ENCODE data around the gene PDHA2.

The PDHA2 gene

GRCh38 chr4:95821867-95822266, 18.0 kb upstream of the PDHA2 start (continued):
- TF ChIP-seq ZC3H10 (CRISPR knock-in tag; IDR thresholded peaks at IDR 0.05) (no peak), BACH2 (CRISPR knock-in tag; IDR thresholded peaks at IDR 0.05; ENCODE audit: borderline replicate concordance) (no peak), ZNF70 (CRISPR knock-in tag; IDR thresholded peaks at IDR 0.05) (no peak), ARNTL (CRISPR knock-in tag; IDR thresholded peaks at IDR 0.05; ENCODE audit: borderline replicate concordance, low read depth) (no peak), ZNF8 (CRISPR knock-in tag; IDR thresholded peaks at IDR 0.05) (no peak), ZNF565 (CRISPR knock-in tag; conservative IDR thresholded peaks at IDR 0.05; ENCODE audit: low read depth) (no peak), ZFP3 (CRISPR knock-in tag; IDR thresholded peaks at IDR 0.05) (no peak)

DNA sequence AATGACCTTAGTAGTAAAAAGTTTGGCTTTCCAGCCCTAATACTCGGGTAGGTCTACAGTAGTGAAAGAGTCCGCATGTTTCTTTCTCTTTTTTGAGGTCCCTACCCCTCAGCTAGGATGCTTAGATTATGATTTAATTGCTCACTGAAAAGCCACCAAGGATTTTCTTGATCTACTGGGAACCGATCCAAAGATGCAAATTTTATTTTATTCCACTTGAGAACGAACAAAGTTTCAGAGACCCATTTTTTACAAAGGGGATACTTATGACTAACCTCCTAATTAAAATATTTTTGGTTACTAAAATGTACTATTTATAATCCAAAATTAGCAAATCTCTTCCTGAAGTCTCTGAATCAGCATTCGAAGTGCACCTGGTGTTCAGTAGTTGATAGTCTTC, 14.3 kb upstream of the PDHA2 start:
- TF ChIP-seq CSDC2 (CRISPR knock-in tag; IDR thresholded peaks at IDR 0.05) (no peak), GLIS3 (CRISPR knock-in tag; IDR thresholded peaks at IDR 0.05) (no peak), POU6F1 (CRISPR knock-in tag; IDR thresholded peaks at IDR 0.05; ENCODE audit: borderline replicate concordance, low read depth) (no peak), ISL1 (CRISPR knock-in tag; IDR thresholded peaks at IDR 0.05) (no peak), PPARA (CRISPR knock-in tag; IDR thresholded peaks at IDR 0.05; ENCODE audit: borderline replicate concordance) (no peak), ARNTL (CRISPR knock-in tag; IDR thresholded peaks at IDR 0.05; ENCODE audit: borderline replicate concordance, low read depth) (no peak), OSR1 (CRISPR knock-in tag; IDR thresholded peaks at IDR 0.05) (no peak), BACH2 (CRISPR knock-in tag; IDR thresholded peaks at IDR 0.05; ENCODE audit: borderline replicate concordance) (no peak), ESRRG (CRISPR knock-in tag; IDR thresholded peaks at IDR 0.05) (no peak), ZFP3 (CRISPR knock-in tag; IDR thresholded peaks at IDR 0.05) (no peak), ZNF70 (CRISPR knock-in tag; IDR thresholded peaks at IDR 0.05) (no peak), ZC3H10 (CRISPR knock-in tag; IDR thresholded peaks at IDR 0.05) (no peak), SNAI2 (CRISPR knock-in tag; IDR thresholded peaks at IDR 0.05) (no peak), TOX (CRISPR knock-in tag; IDR thresholded peaks at IDR 0.05; ENCODE audit: borderline replicate concordance) (no peak), ZNF8 (CRISPR knock-in tag; IDR thresholded peaks at IDR 0.05) (no peak), TCF4 (CRISPR knock-in tag; IDR thresholded peaks at IDR 0.05; ENCODE audit: borderline replicate concordance) (no peak)
- TF ChIP-seq, protein P1, sequence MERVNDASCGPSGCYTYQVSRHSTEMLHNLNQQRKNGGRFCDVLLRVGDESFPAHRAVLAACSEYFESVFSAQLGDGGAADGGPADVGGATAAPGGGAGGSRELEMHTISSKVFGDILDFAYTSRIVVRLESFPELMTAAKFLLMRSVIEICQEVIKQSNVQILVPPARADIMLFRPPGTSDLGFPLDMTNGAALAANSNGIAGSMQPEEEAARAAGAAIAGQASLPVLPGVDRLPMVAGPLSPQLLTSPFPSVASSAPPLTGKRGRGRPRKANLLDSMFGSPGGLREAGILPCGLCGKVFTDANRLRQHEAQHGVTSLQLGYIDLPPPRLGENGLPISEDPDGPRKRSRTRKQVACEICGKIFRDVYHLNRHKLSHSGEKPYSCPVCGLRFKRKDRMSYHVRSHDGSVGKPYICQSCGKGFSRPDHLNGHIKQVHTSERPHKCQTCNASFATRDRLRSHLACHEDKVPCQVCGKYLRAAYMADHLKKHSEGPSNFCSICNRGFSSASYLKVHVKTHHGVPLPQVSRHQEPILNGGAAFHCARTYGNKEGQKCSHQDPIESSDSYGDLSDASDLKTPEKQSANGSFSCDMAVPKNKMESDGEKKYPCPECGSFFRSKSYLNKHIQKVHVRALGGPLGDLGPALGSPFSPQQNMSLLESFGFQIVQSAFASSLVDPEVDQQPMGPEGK (CRISPR knock-in tag; IDR thresholded peaks at IDR 0.05; ENCODE audit: borderline replicate concordance) = no peak
- TF ChIP-seq, protein P2, sequence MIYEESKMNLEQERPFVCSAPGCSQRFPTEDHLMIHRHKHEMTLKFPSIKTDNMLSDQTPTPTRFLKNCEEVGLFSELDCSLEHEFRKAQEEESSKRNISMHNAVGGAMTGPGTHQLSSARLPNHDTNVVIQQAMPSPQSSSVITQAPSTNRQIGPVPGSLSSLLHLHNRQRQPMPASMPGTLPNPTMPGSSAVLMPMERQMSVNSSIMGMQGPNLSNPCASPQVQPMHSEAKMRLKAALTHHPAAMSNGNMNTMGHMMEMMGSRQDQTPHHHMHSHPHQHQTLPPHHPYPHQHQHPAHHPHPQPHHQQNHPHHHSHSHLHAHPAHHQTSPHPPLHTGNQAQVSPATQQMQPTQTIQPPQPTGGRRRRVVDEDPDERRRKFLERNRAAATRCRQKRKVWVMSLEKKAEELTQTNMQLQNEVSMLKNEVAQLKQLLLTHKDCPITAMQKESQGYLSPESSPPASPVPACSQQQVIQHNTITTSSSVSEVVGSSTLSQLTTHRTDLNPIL (CRISPR knock-in tag; IDR thresholded peaks at IDR 0.05; ENCODE audit: low read depth) = no peak
- no peak for ATAC-seq

- TF ChIP-seq PPARA (CRISPR knock-in tag; IDR thresholded peaks at IDR 0.05; ENCODE audit: borderline replicate concordance) = no peak
- no peak for TF ChIP-seq POU6F1 (CRISPR knock-in tag; IDR thresholded peaks at IDR 0.05; ENCODE audit: borderline replicate concordance, low read depth)
- no peak for TF ChIP-seq GLIS3 (CRISPR knock-in tag; IDR thresholded peaks at IDR 0.05)
- no peak for TF ChIP-seq ZNF565 (CRISPR knock-in tag; conservative IDR thresholded peaks at IDR 0.05; ENCODE audit: low read depth)
- TF ChIP-seq ISL1 (CRISPR knock-in tag; IDR thresholded peaks at IDR 0.05) = no peak
- no peak for TF ChIP-seq ZNF8 (CRISPR knock-in tag; IDR thresholded peaks at IDR 0.05)
- ATAC-seq = no peak
These were observed 9.2 kb upstream of the PDHA2 start for GRCh38 chr4:95830651-95831050.

DNA sequence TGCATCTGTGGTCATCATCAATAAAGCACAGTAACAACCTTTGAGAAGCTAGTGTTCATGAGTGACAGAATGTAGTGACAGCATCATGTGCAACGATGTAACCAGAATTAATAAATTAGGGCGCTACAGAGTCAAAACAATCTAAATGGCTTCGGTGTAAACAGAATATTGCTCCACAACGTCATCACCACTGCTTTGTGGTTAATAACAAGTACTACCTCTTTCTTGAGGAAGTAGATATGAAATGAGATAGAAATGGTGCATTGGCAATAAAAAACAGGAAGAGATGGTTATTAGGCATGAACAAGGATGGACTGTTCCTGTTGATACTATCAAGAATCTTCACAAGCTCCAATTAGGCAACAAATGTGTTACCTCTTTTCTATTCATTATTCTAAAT, 8.7 kb upstream of the PDHA2 start:
- no peak for ATAC-seq
- TF ChIP-seq ZNF565 (CRISPR knock-in tag; conservative IDR thresholded peaks at IDR 0.05; ENCODE audit: low read depth) = no peak
- TF ChIP-seq PPARA (CRISPR knock-in tag; IDR thresholded peaks at IDR 0.05; ENCODE audit: borderline replicate concordance) = no peak
- TF ChIP-seq ARNTL (CRISPR knock-in tag; IDR thresholded peaks at IDR 0.05; ENCODE audit: borderline replicate concordance, low read depth) = no peak
- TF ChIP-seq ZNF70 (CRISPR knock-in tag; IDR thresholded peaks at IDR 0.05) = no peak
- TF ChIP-seq OSR1 (CRISPR knock-in tag; IDR thresholded peaks at IDR 0.05) = no peak
- TF ChIP-seq ZNF8 (CRISPR knock-in tag; IDR thresholded peaks at IDR 0.05) = no peak
- no peak for TF ChIP-seq CSDC2 (CRISPR knock-in tag; IDR thresholded peaks at IDR 0.05)
- TF ChIP-seq, protein P2 (CRISPR knock-in tag; IDR thresholded peaks at IDR 0.05; ENCODE audit: low read depth) = no peak
- TF ChIP-seq ESRRG (CRISPR knock-in tag; IDR thresholded peaks at IDR 0.05) = no peak
- TF ChIP-seq ZFP30 (CRISPR knock-in tag; IDR thresholded peaks at IDR 0.05) = no peak
- TF ChIP-seq TCF4 (CRISPR knock-in tag; IDR thresholded peaks at IDR 0.05; ENCODE audit: borderline replicate concordance) = no peak
- no peak for TF ChIP-seq POU6F1 (CRISPR knock-in tag; IDR thresholded peaks at IDR 0.05; ENCODE audit: borderline replicate concordance, low read depth)
